ENCODE results near the gene TCN1. TPM values are rescaled to one million over a fixed set of nuclear protein-coding genes. Genes with fewer than 3 reads are reported as not detected.
"Not testable (repeated sequence)": the region's sequence is repeated elsewhere in the genome, so short reads cannot be mapped to it uniquely, and the experiment has no call there.

Gene TCN1
- total RNA-seq, 2 experiments from 2014 or later, result not detected

GRCh38 chr11:59857439-59858434 is 8.6 kb downstream of the TCN1 start:
- no peak overlapping the region for H3K4me3 Mint-ChIP-seq
- intact Hi-C loops (cut with DNase I, micrococcal nuclease), result no loop called here
- POLR2A ChIA-PET, result no interaction called here

GRCh38 chr11:59854871-59855270 is 11.4 kb downstream of the TCN1 start:
- H3K9me3 Mint-ChIP-seq, result no peaks in the 10 kb centered on the region
- no peaks in the 10 kb centered on the region for H3K36me3 Mint-ChIP-seq (ENCODE audit: low read depth)
- intact Hi-C loops (cut with DNase I, micrococcal nuclease), result no loop called here

More at GRCh38 chr11:59857439-59858434, 8.6 kb downstream of the TCN1 start:
- ATAC-seq (ENCODE audit: poor library complexity) (no peak), DNase-seq (peak in 4 of 14 experiments; percentile 22 to 50 (median 37))
- no peaks in the 10 kb centered on the region for H3K9me3 Mint-ChIP-seq
- peaks cover 15% of the 10 kb centered on the region for H3K4me1 ChIP-seq (ENCODE audit: insufficient read depth, low read length)
- CTCF ChIA-PET, result no interaction called here
- H3K27me3 ChIP-seq (ENCODE audit: control insufficient read depth in 1 of 2, insufficient read depth in 2 of 2, low read length in 2 of 2), result no peaks in the 10 kb centered on the region
- no peak overlapping the region for H3K27ac Mint-ChIP-seq
- no peaks in the 10 kb centered on the region for H3K36me3 Mint-ChIP-seq (ENCODE audit: low read depth)
- H3K36me3 ChIP-seq (ENCODE audit: insufficient read depth, low read length), result no peaks in the 10 kb centered on the region
- TF ChIP-seq CTCF (IDR thresholded peaks at IDR 0.05), result no peak
- H3K9me3 ChIP-seq (ENCODE audit: control insufficient read depth in 1 of 2, insufficient read depth in 1 of 2, low read length in 2 of 2), result no peaks in the 10 kb centered on the region
- peak overlapping the region in 1 of 2 donors; percentile 14 for H3K27ac ChIP-seq (ENCODE audit: low read depth in 1 of 2, low read length in 2 of 2)
- H3K27me3 Mint-ChIP-seq, result no peaks in the 10 kb centered on the region
- H3K4me1 Mint-ChIP-seq (ENCODE audit: low read depth), result peaks cover 6% of the 10 kb centered on the region
- no peak overlapping the region for H3K4me3 ChIP-seq (ENCODE audit: low read length)

GRCh38 chr11:59851416-59851815 is 14.9 kb downstream of the TCN1 start:
- H3K9me3 Mint-ChIP-seq; intact Hi-C loops (cut with DNase I, micrococcal nuclease): not testable (repeated sequence)

More at GRCh38 chr11:59854871-59855270, 11.4 kb downstream of the TCN1 start:
- H3K27me3 ChIP-seq (ENCODE audit: control insufficient read depth in 1 of 2, insufficient read depth in 2 of 2, low read length in 2 of 2), result no peaks in the 10 kb centered on the region
- ChIA-PET CTCF (no interaction called here), POLR2A (no interaction called here)
- H3K4me1 Mint-ChIP-seq (ENCODE audit: low read depth), result peaks cover 6% of the 10 kb centered on the region
- no peak for ATAC-seq (ENCODE audit: poor library complexity)
- H3K4me1 ChIP-seq (ENCODE audit: insufficient read depth, low read length), result peaks cover 15% of the 10 kb centered on the region
- H3K27ac Mint-ChIP-seq, result no peak overlapping the region
- H3K9me3 ChIP-seq (ENCODE audit: control insufficient read depth in 1 of 2, insufficient read depth in 1 of 2, low read length in 2 of 2), result no peaks in the 10 kb centered on the region
- no peaks in the 10 kb centered on the region for H3K36me3 ChIP-seq (ENCODE audit: insufficient read depth, low read length)
- no peak overlapping the region for H3K4me3 Mint-ChIP-seq
- no peak for TF ChIP-seq CTCF (IDR thresholded peaks at IDR 0.05)
- DNase-seq, result no peak
- no peak overlapping the region for H3K4me3 ChIP-seq (ENCODE audit: low read length)
- H3K27me3 Mint-ChIP-seq, result no peaks in the 10 kb centered on the region
- H3K27ac ChIP-seq (ENCODE audit: low read depth in 1 of 2, low read length in 2 of 2), result no peak overlapping the region

GRCh38 chr11:59849551-59849950 is 16.7 kb downstream of the TCN1 start:
- POLR2A ChIA-PET; H3K36me3 ChIP-seq (ENCODE audit: insufficient read depth, low read length): not testable (repeated sequence)

More at GRCh38 chr11:59851416-59851815, 14.9 kb downstream of the TCN1 start:
- CTCF ChIA-PET; H3K27ac Mint-ChIP-seq; H3K9me3 ChIP-seq (ENCODE audit: control insufficient read depth in 1 of 2, insufficient read depth in 1 of 2, low read length in 2 of 2); H3K36me3 Mint-ChIP-seq (ENCODE audit: low read depth); H3K27me3 ChIP-seq (ENCODE audit: control insufficient read depth in 1 of 2, insufficient read depth in 2 of 2, low read length in 2 of 2); H3K4me1 ChIP-seq (ENCODE audit: insufficient read depth, low read length); H3K4me3 ChIP-seq (ENCODE audit: low read length); H3K27ac ChIP-seq (ENCODE audit: low read depth in 1 of 2, low read length in 2 of 2); H3K4me3 Mint-ChIP-seq; H3K27me3 Mint-ChIP-seq; H3K36me3 ChIP-seq (ENCODE audit: insufficient read depth, low read length); ATAC-seq (ENCODE audit: poor library complexity); DNase-seq; H3K4me1 Mint-ChIP-seq (ENCODE audit: low read depth); POLR2A ChIA-PET: not testable (repeated sequence)

More at GRCh38 chr11:59849551-59849950, 16.7 kb downstream of the TCN1 start:
- H3K4me3 ChIP-seq (ENCODE audit: low read length); H3K4me3 Mint-ChIP-seq; H3K36me3 Mint-ChIP-seq (ENCODE audit: low read depth); H3K27ac ChIP-seq (ENCODE audit: low read depth in 1 of 2, low read length in 2 of 2); H3K4me1 ChIP-seq (ENCODE audit: insufficient read depth, low read length); intact Hi-C loops (cut with DNase I, micrococcal nuclease); H3K27me3 Mint-ChIP-seq; CTCF ChIA-PET; H3K27me3 ChIP-seq (ENCODE audit: control insufficient read depth in 1 of 2, insufficient read depth in 2 of 2, low read length in 2 of 2); H3K27ac Mint-ChIP-seq; ATAC-seq (ENCODE audit: poor library complexity); H3K9me3 Mint-ChIP-seq; H3K4me1 Mint-ChIP-seq (ENCODE audit: low read depth); DNase-seq; H3K9me3 ChIP-seq (ENCODE audit: control insufficient read depth in 1 of 2, insufficient read depth in 1 of 2, low read length in 2 of 2): not testable (repeated sequence)
